Measurements from ENCODE around the gene CAPN10.
A peak's percentile ranks its signal among the peaks of the same experiment; 100 is the strongest.

The CAPN10 gene

GRCh38 chr2:240624011-240624949 is 37.7 kb downstream of the CAPN10 start:
- DNase-seq (ENCODE audit: low read depth), result no peak

- DNase-seq (ENCODE audit: low read depth), result peak; percentile 87
Observed at GRCh38 chr2:240624950-240625621, 38.6 kb downstream of the CAPN10 start, which contains the start of gene GPR35. Gene GPR35 (plus strand): TSS chr2:240625480. CDS start chr2:240629953, 4,473 bp downstream.

- no peak for DNase-seq (ENCODE audit: low read depth)
Observed at GRCh38 chr2:240626531-240627300, 40.2 kb downstream of the CAPN10 start.

GRCh38 chr2:240627736-240628506 is 41.4 kb downstream of the CAPN10 start:
- DNase-seq (ENCODE audit: low read depth), result no peak

GRCh38 chr2:240628507-240628807 is 41.9 kb downstream of the CAPN10 start:
- no peak for DNase-seq (ENCODE audit: low read depth)

DNA sequence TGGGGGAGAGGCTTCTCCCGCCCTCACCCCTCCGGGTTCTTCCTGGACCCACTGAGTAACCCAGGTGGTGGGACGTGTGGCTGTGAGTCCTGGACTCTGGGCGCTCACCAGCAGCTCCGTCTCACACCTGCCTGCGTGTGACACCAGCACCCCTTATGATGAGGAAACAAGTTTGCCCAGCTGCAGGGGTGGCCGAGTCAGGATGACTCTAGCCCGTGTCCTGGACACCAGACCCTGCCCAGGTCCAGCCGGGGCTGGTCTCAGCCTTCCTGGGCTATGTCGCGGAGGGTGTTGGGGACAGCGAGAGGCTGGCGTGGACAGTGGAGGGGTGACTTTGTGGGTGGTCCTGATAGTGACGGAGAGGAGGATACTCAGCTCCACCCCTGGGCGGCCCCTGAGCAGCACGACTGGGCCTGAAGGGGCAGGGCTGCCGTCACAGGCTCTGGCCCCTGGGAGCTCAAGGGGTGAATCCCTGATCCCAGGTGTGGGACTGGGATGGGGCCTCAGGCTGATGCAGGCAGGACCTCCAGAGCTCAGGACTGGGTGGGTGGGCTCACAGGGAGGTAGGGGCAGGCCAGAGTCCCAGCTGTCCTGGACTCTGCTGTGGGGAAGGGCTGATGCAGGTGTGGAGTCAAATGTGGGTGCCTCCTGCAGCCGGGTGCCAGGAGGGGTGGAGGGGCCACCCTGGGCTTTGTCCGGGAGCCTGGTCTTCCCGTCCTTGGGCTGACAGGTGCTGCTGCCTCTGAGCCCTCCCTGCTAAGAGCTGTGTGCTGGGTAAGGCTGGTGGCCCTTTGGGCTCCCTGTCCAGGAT is 42.5 kb downstream of the CAPN10 start:
- DNase-seq (ENCODE audit: low read depth), result no peak

DNA sequence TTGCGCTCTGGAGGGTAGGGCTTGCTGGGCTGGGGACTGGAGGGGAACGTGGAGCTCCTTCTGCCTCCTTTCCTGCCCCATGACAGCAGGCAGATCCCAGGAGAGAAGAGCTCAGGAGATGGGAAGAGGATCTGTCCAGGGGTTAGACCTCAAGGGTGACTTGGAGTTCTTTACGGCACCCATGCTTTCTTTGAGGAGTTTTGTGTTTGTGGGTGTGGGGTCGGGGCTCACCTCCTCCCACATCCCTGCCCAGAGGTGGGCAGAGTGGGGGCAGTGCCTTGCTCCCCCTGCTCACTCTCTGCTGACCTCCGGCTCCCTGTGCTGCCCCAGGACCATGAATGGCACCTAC is 43.1 kb downstream of the CAPN10 start:
- DNase-seq (ENCODE audit: low read depth), result no peak

GRCh38 chr2:240629968-240630770 is 43.6 kb downstream of the CAPN10 start:
- DNase-seq (ENCODE audit: low read depth), result no peak

DNA sequence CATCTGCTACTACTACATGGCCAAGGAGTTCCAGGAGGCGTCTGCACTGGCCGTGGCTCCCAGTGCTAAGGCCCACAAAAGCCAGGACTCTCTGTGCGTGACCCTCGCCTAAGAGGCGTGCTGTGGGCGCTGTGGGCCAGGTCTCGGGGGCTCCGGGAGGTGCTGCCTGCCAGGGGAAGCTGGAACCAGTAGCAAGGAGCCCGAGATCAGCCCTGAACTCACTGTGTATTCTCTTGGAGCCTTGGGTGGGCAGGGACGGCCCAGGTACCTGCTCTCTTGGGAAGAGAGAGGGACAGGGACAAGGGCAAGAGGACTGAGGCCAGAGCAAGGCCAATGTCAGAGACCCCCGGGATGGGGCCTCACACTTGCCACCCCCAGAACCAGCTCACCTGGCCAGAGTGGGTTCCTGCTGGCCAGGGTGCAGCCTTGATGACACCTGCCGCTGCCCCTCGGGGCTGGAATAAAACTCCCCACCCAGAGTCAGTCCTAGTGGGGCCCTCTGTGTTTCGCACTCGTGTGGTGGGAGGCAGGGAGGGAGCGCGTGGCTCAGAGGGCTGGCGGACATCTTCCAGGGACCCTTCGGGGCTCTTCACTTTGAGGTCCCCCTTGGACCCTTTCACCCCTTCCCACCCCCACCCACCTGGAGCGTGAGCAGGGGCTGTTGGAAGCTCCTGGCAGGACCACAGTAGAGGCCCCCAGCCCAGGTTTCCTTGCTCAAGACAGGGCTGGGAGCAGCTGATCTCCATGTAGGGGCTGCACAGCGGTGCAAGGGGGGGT is 44.4 kb downstream of the CAPN10 start:
- no peak for DNase-seq (ENCODE audit: low read depth)

- no peak for DNase-seq (ENCODE audit: low read depth)
Observed at GRCh38 chr2:240631548-240632305, 45.2 kb downstream of the CAPN10 start.

DNA sequence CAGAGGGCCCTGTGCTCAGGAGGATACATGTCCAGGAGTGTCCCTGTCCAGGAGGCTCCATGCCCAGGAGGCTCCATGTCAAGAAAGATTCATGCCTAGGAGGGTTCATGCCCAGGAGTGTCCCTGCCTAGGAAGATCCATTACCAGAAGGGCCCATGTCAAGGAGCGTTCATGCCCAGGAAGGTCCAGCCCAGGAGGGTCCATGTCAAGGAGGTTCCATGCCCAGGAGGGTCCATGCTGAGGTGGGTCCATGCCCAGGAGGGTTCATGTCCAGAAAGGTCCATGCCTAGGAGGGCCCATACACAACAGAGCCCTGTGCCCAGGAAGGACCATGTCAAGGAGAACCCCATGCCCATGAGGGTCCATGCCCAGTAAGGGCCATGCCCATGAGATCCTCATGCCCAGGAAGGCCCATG is 45.8 kb downstream of the CAPN10 start:
- no peak for DNase-seq (ENCODE audit: low read depth)

DNA sequence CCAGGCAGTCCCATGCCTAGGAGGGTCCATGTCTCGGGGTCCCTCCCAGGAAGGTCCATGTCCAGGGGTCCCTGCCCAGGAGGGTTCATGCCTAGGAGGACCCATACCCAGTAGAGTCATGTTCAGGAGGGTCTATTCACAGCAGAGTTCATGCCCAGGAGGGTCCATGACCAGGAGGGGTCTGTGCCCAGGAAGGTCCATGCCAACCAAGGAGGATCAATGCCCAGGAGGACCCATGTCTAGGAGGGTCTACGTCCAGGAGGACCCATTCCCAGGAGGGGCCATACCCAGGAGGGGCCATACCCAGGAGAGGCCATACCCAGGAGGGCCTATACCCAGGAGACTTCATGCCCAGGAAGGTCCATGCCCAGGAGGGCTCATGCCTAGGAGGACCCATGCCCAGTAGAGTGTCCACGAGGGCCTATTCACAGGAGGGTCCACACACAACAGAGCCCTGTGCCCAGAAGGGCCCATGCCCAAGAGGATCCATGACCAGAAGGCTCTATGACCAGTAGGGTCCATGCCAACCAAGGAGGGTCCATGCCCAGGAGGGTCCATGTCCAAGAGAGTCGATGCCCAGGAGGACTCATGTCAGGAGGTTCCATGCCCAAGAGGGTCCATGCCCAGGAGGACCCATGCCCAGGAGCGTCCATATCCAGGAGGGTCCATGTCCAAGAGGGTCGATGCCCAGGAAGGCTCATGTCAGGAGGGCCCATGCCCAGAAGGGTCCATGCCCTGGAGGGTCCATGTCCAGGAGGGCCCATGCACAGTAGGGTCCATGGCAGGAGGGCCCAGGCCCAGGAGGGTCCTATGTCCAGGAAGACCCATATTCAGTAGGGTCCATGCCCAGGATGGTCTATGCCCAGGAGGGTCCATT is 48.8 kb downstream of the CAPN10 start:
- no peak for DNase-seq (ENCODE audit: low read depth)

DNA sequence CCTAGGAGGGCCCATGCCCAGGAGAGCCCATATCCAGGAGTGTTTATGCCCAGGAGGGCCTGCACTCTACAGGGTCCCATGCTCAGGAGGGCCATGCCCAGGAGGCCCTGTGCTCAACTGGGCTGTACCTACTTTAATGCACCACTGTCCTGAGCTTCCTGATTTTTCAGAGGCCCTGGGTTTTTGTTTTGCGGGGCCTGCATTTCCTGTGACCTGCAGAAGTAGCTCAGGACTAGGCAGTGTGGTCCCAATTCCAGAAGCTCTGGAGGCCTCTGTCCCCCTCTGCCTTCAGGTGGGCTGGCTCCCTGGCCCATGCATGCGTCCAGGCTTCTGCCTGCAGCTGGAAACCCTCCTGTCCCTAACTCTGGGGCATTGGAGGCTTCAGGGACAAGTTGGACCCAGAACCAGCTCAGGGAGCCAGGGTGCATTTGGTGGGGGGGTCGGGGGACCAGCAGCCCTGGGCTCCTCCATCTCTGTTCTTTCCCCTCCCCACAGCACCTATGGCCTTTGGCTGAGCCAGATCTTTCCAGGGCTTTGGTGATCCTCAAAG is 49.5 kb downstream of the CAPN10 start:
- no peak for DNase-seq (ENCODE audit: low read depth)

- DNase-seq (ENCODE audit: low read depth), result no peak
Observed at GRCh38 chr2:240636563-240637115, 50.1 kb downstream of the CAPN10 start.

- no peak for DNase-seq (ENCODE audit: low read depth)
Observed at GRCh38 chr2:240637116-240637900, 50.8 kb downstream of the CAPN10 start.

DNA sequence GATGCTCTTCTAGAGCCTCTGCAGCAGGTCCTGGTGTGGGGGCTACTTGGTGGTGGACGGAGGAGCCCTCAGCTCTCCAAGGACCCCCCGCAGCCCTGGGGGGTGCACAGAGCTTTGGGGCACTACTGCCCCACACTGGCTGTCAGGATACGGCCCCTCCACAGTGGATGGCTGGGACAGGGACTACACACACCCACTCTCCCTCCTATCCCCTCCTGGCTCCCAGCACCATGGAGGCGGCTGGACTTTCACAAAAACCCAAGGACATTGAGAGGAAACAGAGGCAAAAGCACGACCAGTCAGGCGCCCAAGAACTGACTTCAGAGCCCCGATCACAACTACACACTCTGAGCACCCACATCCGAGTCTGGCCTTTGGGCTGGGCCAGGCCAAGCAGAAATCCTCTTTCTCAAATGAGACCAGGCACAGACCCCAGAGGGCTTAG is 51.4 kb downstream of the CAPN10 start:
- DNase-seq (ENCODE audit: low read depth), result no peak
